Endothelial cell of umbilical vein (primary cell): ENCODE measurements around the gene ATXN2L. TPM values are rescaled to one million over a fixed set of nuclear protein-coding genes. Genes with fewer than 3 reads are reported as not detected.

Source experiments
- BruUV-seq: library from RNA; stranded (reverse); fragments of 400-500 nt; replicated peaks from 2 replicates; lab custom pipeline; 2021; lab: Mats Ljungman, UMichigan
- CTCF ChIA-PET: fragments of 300-600, 350-600 bp; sonication (Branson Sonifier 250); formaldehyde crosslinking; loops from one replicate; lab custom pipeline; 2021; ENCODE audit warnings: antibody characterized with exemption, inconsistent platforms; lab: Charles Lee
- POLR2A ChIA-PET: fragments of 300-600, 350-600 bp; sonication (Branson Sonifier 250); formaldehyde crosslinking; loops from one replicate; lab custom pipeline; 2021; ENCODE audit warnings: antibody characterized with exemption, inconsistent platforms; lab: Charles Lee
- DNase-seq: peaks from one replicate; pipeline ENCODE4 v3.0.0-alpha.2; 2011; ENCODE audit warnings: low read depth, low spot score
- FAIRE-seq: peaks from 2 replicates; lab custom pipeline; 2011; peaks lifted over from hg19 to GRCh38; lab: Jason Lieb, UNC
- H2AFZ ChIP-seq: 2 replicates; pipeline ENCODE4 v1.6.0; 2012; ENCODE audit warnings: low read depth, low read length, control low read depth, inconsistent platforms
- H3K27ac ChIP-seq: 2 replicates; pipeline ENCODE4 v1.5.1; 2011; ENCODE audit warnings: low read depth, mild to moderate bottlenecking, control low read depth, low read length, moderate library complexity; ENCODE audit not compliant: insufficient read depth
- H3K27me3 ChIP-seq, 2 experiments: 2 replicates each; pipeline versions ENCODE4 v1.6.0 to v1.6.1; 2011; ENCODE audit warnings: low read length in 2 of 2, mixed read lengths in 1 of 2; ENCODE audit not compliant: control insufficient read depth in 2 of 2, insufficient read depth in 2 of 2
- H3K36me3 ChIP-seq, 2 experiments: 2 replicates in 1 of 2; 3 replicates in 1 of 2; pipeline ENCODE4 v1.5.1; 2011; ENCODE audit warnings: low read length in 2 of 2, mild to moderate bottlenecking in 1 of 2, moderate library complexity in 1 of 2; ENCODE audit not compliant: control insufficient read depth in 2 of 2, insufficient read depth in 2 of 2; ENCODE audit errors: extremely low read depth in 1 of 2
- H3K4me1 ChIP-seq: 3 replicates; pipeline ENCODE4 v1.5.1; 2011; ENCODE audit warnings: mild to moderate bottlenecking, low read length; ENCODE audit not compliant: control insufficient read depth, insufficient read depth; ENCODE audit errors: extremely low read depth
- H3K4me2 ChIP-seq: 2 replicates; pipeline ENCODE4 v1.6.1; 2011; ENCODE audit warnings: low read length, control low read depth, mixed read lengths; ENCODE audit not compliant: insufficient read depth
- H3K4me3 ChIP-seq, 3 experiments: fragments of 200-600 bp in 1 of 3; sonication (generic), shearing (Covaris generic) in 1 of 3; replicated peaks in 1 of 3; 2 replicates each; pipeline ENCODE4 v1.5.1; 2011 to 2016; ENCODE audit warnings: control low read depth in 3 of 3, low read length in 3 of 3, mild to moderate bottlenecking in 2 of 3, inconsistent platforms in 1 of 3, low read depth in 1 of 3, moderate library complexity in 1 of 3; ENCODE audit not compliant: insufficient read depth in 1 of 3
- H3K79me2 ChIP-seq: 2 replicates; pipeline ENCODE4 v1.6.0; 2012; ENCODE audit warnings: low read length, inconsistent platforms; ENCODE audit not compliant: control insufficient read depth, insufficient read depth
- H3K9ac ChIP-seq: replicated peaks from 2 replicates; pipeline ENCODE3; 2011; ENCODE audit warnings: low read length, control low read depth; ENCODE audit not compliant: insufficient read depth; ENCODE audit errors: extremely low read depth
- H3K9me1 ChIP-seq: replicated peaks from 3 replicates; pipeline ENCODE4 v1.6.0; 2011; ENCODE audit warnings: mild to moderate bottlenecking, low read length; ENCODE audit not compliant: control insufficient read depth, insufficient read depth; ENCODE audit errors: extremely low read depth
- H3K9me3 ChIP-seq: replicated peaks from 2 replicates; pipeline ENCODE4 v1.5.1; 2012; ENCODE audit warnings: low read length, inconsistent platforms; ENCODE audit not compliant: control insufficient read depth, insufficient read depth
- H4K20me1 ChIP-seq: replicated peaks from 2 replicates; pipeline ENCODE3; 2011; ENCODE audit warnings: mild to moderate bottlenecking, low read length; ENCODE audit not compliant: control insufficient read depth, insufficient read depth; ENCODE audit errors: extremely low read depth
- GATA2 ChIP-seq: IDR thresholded peaks from 2 replicates; pipeline ENCODE4 v1.7.0; 2011; ENCODE audit warnings: low read depth, mild to moderate bottlenecking, moderate library complexity, mixed read lengths, low read length; ENCODE audit not compliant: insufficient read length, insufficient read depth
- POLR2AphosphoS5 ChIP-seq: IDR thresholded peaks from 2 replicates; pipeline ENCODE4 v1.6.1; 2012; ENCODE audit warnings: low read depth, mild to moderate bottlenecking, control low read depth, low read length, moderate library complexity; ENCODE audit not compliant: insufficient read depth
- dilution Hi-C: fragments of 300-500 bp; cut with MboI; formaldehyde crosslinking; loops from one replicate; pipeline ENCODE4 v1.15.0; 2019; ENCODE audit warnings: low sequenced_read_pairs; ENCODE audit not compliant: extremely low pct_ligation_motif_present
- intact Hi-C: fragments of 100-400 bp; cut with micrococcal nuclease; formaldehyde crosslinking; loops from one replicate; pipeline ENCODE4 v1.10.0; 2022
- polyA plus RNA-seq, 4 experiments: library from polyadenylated mRNA; depleted of rRNA in 3 of 4; stranded (reverse) in 3 of 4; unstranded in 1 of 4; fragments of >200 nt; gene quantifications; 2 replicates each; pipeline versions ENCODE4 v1.2.1 to v1.2.3, GENCODE V29; 2011 to 2012; ENCODE audit warnings: missing spikeins in 1 of 4
- total RNA-seq: library from RNA; stranded (reverse); gene quantifications from 2 replicates; pipeline ENCODE4 v1.2.3, GENCODE V29; 2021

Gene ATXN2L
- total and polyA plus RNA-seq, 2 donors (not counting 3 experiments of a cell fraction or from before 2014, with no cell fraction given): 59.0 to 208 TPM

DNA sequence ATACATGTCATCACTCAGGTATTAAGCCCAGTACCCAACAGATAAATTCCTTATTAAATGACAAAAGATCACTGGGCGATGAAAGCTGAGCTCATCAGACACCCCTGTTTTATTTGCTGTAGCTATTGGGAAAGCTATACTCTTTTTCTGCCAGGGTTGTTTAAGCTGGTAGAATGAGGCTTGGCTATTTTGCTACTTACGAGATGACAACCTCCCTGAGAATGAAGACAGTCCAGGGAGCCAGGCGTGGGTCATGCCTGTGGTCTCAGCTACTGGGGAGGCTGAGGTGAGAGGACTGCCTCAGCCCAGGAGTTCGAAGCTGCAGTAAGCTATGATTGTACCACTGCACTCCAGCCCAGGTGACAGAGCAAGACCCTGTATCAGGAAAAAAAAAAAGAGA, 36.5 kb downstream of the ATXN2L start:
- Histone ChIP-seq H3K27me3 (no peaks in the 10 kb centered on the region), H3K4me3 (no peak overlapping the region), H3K9ac (no peak overlapping the region), H3K27ac (no peak overlapping the region), H3K4me2 (no peak overlapping the region), H3K9me3 (no peaks in the 10 kb centered on the region), H3K9me1 (no peaks in the 10 kb centered on the region), H3K36me3 (no peaks in the 10 kb centered on the region), H3K4me1 (peaks cover under 1% of the 10 kb centered on the region), H3K79me2 (peaks cover 15% of the 10 kb centered on the region), H2AFZ (no peak overlapping the region), H4K20me1 (no peaks in the 10 kb centered on the region)
- FAIRE-seq (no peak), DNase-seq (no peak)
- CTCF ChIA-PET: interaction anchor here (0.8 kb wide), 2 partner anchors 13 to 86 kb away, joined by 3 read pairs; partner anchors contain the start of gene TUFM
- TF ChIP-seq GATA2: no peak
- no peak for TF ChIP-seq POLR2AphosphoS5
- BruUV-seq: no TSS peak
- intact Hi-C loops (no loop called here), dilution Hi-C loops (no loop called here)
- POLR2A ChIA-PET: no interaction called here

DNA sequence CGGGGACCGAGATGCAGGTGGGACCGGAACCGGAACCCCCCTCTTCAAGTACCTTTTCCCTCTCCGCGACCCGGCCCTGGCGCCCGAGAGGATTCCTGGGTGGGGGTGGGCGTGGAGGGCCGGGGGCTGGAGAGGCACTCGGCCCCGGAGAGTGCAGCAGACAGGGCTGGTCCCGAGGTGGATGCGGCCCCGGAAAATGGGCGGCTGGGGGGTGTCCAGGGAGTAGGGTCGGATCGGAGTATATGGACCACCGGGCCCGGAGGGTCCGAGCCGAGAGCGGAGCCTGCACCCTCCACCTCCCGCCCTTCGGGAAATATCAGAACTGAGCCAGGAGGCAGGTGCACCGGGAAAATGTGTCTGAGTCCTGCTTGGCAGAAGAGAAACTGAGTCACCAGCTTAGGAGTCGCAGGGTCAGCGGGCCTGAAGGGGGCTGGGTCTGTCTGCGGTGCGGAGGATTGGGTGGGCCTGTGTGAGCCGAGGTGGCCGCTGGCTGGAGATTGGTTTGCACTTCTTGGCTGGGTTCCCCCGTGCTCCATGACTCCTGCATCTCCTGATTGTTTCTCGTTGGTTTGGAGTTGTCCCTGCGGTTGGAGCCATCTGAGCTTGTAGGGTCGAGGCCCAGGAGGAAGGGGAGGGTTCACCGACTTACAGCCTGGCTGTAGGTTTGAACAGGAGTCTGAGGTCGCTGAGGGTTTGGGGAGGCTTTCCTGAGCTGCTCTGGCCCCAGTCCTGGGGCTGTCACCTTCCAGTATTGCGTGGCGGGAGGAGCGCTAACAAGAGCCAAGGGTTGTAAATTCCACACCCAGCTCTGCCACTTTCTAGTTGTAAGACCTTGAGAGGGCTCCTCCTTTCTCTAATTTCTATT, 41.4 kb downstream of the ATXN2L start:
- peaks cover 0 to 16% of the 10 kb centered on the region in 2 experiments for H3K36me3 ChIP-seq
- peak overlapping the region; percentile 97 for H3K9ac ChIP-seq
- H3K27ac ChIP-seq: peak overlapping the region; percentile 96
- dilution Hi-C loops (no loop called here), intact Hi-C loops (loop anchor here (1.0 to 2.0 kb wide), 4 partner anchors 18 to 81 kb away; partner anchors contain the start of genes RABEP2 and TUFM)
- peak overlapping the region; percentile 46 to 90 (median 83) for H3K4me3 ChIP-seq
- H3K4me1 ChIP-seq: peaks cover 8% of the 10 kb centered on the region
- no peaks in the 10 kb centered on the region for H3K9me3 ChIP-seq
- ChIA-PET POLR2A (interaction anchor here (0.7 to 1.8 kb wide), 3 partner anchors 17 to 72 kb away, joined by 3 to 7 read pairs (median 7); partner anchors contain the start of gene TUFM), CTCF (interaction anchor here (0.7 to 2.8 kb wide), 6 partner anchors 9 to 81 kb away, joined by 4 to 13 read pairs (median 9); partner anchors contain the start of gene TUFM)
- H3K9me1 ChIP-seq: no peaks in the 10 kb centered on the region
- peak overlapping the region; percentile 82 for H3K4me2 ChIP-seq
- no peaks in the 10 kb centered on the region for H4K20me1 ChIP-seq
- H3K79me2 ChIP-seq: peaks cover 35% of the 10 kb centered on the region
- FAIRE-seq: peak; percentile 62
- TF ChIP-seq GATA2: no peak
- peak; percentile 14 for TF ChIP-seq POLR2AphosphoS5
- DNase-seq: peak; percentile 52
- H2AFZ ChIP-seq: peak overlapping the region; percentile 94
- H3K27me3 ChIP-seq: no peaks in the 10 kb centered on the region
- no TSS peak for BruUV-seq
